ENCODE data around the gene NMUR1. TPM values are rescaled to one million over a fixed set of nuclear protein-coding genes. Genes with fewer than 3 reads are reported as not detected.

Gene NMUR1
- total and polyA plus RNA-seq, 8 donors, result 0.14 to 0.92 (median 0.23) TPM; not detected in 4

- Histone ChIP-seq H3K27ac (no peak overlapping the region), H3K4me1 (peaks cover 9 to 33% (median 15%) of the 10 kb centered on the region in 4 donors), H3K27me3 (peaks cover 0 to 14% (median 12%) of the 10 kb centered on the region in 3 donors), H3K4me3 (no peak overlapping the region), H3K9me3 (no peaks in the 10 kb centered on the region), H3K36me3 (no peaks in the 10 kb centered on the region)
- WGBS, 5 donors, result 75 to 91% (median 85%) methylated on average over 5 to 6 of the region's 6 CpGs
- no peak for TF ChIP-seq CTCF (IDR thresholded peaks at IDR 0.05)
- TF ChIP-seq EP300 (IDR thresholded peaks at IDR 0.05), result no peak
- no peak for TF ChIP-seq POLR2AphosphoS5 (IDR thresholded peaks at IDR 0.05)
- TF ChIP-seq POLR2A (IDR thresholded peaks at IDR 0.05), result no peak
- intact Hi-C loops (cut with DNase I; ENCODE audit: low total_unique reads), result no loop called here
- DNase-seq, result no peak
These were observed 1.2 kb upstream of the NMUR1 start for GRCh38 chr2:231531466-231531865.

GRCh38 chr2:231528636-231529030 is 1.6 kb downstream of the NMUR1 start:
- TF ChIP-seq CTCF (IDR thresholded peaks at IDR 0.05) (no peak), EP300 (IDR thresholded peaks at IDR 0.05) (no peak), POLR2AphosphoS5 (IDR thresholded peaks at IDR 0.05) (no peak), POLR2A (IDR thresholded peaks at IDR 0.05) (no peak)
- Histone ChIP-seq H3K27ac (no peak overlapping the region), H3K36me3 (no peaks in the 10 kb centered on the region)

GRCh38 chr2:231527955-231528635 is 2.1 kb downstream of the NMUR1 start:
- Histone ChIP-seq H3K27ac (no peak overlapping the region), H3K9me3 (no peaks in the 10 kb centered on the region), H3K27me3 (peaks cover 0 to 14% (median 12%) of the 10 kb centered on the region in 3 donors), H3K36me3 (no peaks in the 10 kb centered on the region), H3K4me3 (no peak overlapping the region), H3K4me1 (peaks cover 9 to 52% (median 15%) of the 10 kb centered on the region in 4 donors)
- WGBS, 5 donors, result 86 to 91% (median 89%) methylated on average over 14 to 30 of the region's 30 CpGs
- TF ChIP-seq CTCF (IDR thresholded peaks at IDR 0.05), result no peak
- intact Hi-C loops (cut with DNase I; ENCODE audit: low total_unique reads), result no loop called here
- no peak for DNase-seq

More at GRCh38 chr2:231528636-231529030, 1.6 kb downstream of the NMUR1 start:
- Histone ChIP-seq H3K9me3 (no peaks in the 10 kb centered on the region), H3K27me3 (peaks cover 0 to 14% (median 12%) of the 10 kb centered on the region in 3 donors), H3K4me3 (no peak overlapping the region), H3K4me1 (peaks cover 9 to 46% (median 15%) of the 10 kb centered on the region in 4 donors)
- intact Hi-C loops (cut with DNase I; ENCODE audit: low total_unique reads), result no loop called here
- no peak for DNase-seq
- WGBS, 5 donors, result 90 to 100% (median 96%) methylated on average over 5 to 9 of the region's 9 CpGs

- no peak for DNase-seq
- Histone ChIP-seq H3K4me1 (peaks cover 9 to 59% (median 17%) of the 10 kb centered on the region in 4 donors), H3K27ac (no peak overlapping the region), H3K36me3 (no peaks in the 10 kb centered on the region), H3K9me3 (no peaks in the 10 kb centered on the region), H3K4me3 (no peak overlapping the region), H3K27me3 (peaks cover 0 to 14% (median 12%) of the 10 kb centered on the region in 3 donors)
- TF ChIP-seq EP300 (IDR thresholded peaks at IDR 0.05) (no peak), CTCF (IDR thresholded peaks at IDR 0.05) (no peak), POLR2A (IDR thresholded peaks at IDR 0.05) (no peak), POLR2AphosphoS5 (IDR thresholded peaks at IDR 0.05) (no peak)
- intact Hi-C loops (cut with DNase I; ENCODE audit: low total_unique reads), result no loop called here
- WGBS, 5 donors, result 80 to 88% (median 85%) methylated on average over 7 of the region's 7 CpGs
These were observed 3.2 kb downstream of the NMUR1 start for GRCh38 chr2:231527091-231527395.

All from stomach (tissue), 9 donors.